Activated CD8-positive, alpha-beta memory T cell treated with anti-CD3 and anti-CD28 coated beads for 36 hours (primary cell): ENCODE measurements around the gene EFHC1. TPM values are rescaled to one million over a fixed set of nuclear protein-coding genes. Genes with fewer than 3 reads are reported as not detected.

ENCODE experiments used
- CTCF ChIA-PET: fragments of 350-600 bp; sonication (Branson Sonifier 250); formaldehyde crosslinking; loops from one replicate; lab custom pipeline; 2021; ENCODE audit warnings: antibody characterized with exemption; lab: Charles Lee
- POLR2A ChIA-PET: fragments of 350-600 bp; sonication (Branson Sonifier 250); formaldehyde crosslinking; loops from one replicate; lab custom pipeline; 2021; ENCODE audit warnings: antibody characterized with exemption; lab: Charles Lee
- total RNA-seq, 2 experiments: library from RNA; stranded (reverse); gene quantifications; one replicate each; pipeline ENCODE4 v1.2.3, GENCODE V29; 2021

EFHC1 gene
- total RNA-seq, 2 experiments from 2014 or later, result 2.6 to 3.2 TPM

DNA sequence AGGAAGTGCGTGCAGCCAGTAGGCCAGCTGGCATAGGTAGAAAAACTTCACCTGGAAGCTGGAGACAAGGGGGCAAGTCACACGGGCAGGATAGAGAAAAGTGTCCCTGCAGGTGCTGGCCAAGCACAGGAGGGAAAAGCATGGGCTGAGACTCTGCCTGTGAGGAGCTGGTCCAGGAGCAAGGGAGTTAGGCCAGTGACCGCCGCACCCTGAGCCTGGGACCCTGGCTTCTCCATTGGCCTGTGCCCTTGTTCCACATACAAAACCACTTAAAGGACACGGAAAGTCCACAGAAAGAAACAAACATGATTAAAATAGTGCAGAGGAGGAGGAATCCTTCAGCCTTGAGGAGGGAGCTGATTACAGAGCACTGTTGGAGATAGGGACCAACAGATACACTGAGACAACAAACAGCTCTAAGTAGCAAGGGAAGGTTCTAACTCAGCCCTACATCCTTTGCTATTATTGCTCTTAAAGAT lies 88.2 kb downstream of the EFHC1 start:
- POLR2A ChIA-PET, result no interaction called here
- CTCF ChIA-PET, result no interaction called here

DNA sequence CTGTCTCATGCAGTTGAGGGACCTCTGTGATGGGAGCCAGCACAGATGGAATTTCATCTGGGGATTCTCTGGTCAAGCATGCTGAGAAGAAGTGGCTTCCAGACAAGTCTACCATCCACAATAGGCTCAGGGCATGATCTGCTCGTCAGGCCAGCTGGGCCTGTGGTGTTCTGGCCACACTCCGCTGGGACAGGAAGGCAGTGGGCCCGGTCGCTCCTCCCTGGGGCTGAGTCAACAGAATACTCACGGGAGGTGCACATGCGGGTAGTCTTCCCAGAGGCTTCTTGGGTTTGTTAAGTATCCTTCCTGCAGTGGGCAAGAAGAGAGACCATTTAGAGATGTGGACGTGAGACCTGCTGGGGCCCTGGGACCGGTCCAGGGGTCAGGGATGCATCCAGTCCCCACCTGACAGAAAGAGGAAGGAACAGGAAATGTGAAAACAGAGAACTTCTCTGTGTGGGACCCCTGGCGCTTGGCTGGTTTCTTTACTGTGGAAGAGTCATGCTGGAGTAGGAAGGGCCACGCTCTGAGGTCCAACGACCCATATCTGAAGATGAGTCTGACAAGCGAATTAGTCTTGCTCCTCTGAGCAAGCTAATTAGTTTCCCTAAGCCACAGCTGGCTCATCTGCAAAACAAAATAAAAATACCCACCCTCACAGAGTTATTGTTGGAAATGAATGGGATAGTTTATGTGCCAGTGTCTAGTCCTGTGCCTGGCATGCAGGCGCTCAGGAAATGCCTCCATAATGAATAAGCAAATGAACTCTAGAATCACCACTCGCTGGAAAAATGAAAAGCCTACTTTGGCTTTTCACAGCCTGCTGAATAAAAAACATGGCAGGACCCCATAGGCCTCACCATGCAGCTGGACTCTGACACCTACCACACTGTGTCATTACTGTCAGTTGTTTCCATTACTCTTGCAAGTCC lies 89.4 kb downstream of the EFHC1 start:
- ChIA-PET POLR2A (no interaction called here), CTCF (no interaction called here)

DNA sequence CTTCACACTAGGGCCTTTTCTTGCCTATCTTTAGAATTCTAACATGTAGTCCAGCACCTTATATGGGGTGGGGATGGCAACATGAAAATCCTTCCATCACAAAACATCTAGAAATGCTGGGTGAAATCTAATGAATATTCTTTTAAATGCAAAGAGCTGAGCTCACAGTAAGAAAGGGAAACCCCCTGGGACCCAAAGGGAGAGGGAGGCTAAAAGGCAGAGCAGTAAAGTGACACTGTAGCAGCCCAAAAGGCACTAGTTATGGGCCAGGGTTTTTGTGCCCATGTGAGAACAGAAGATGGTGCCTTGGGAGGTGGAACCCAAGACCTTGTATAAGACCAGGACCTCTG lies 90.0 kb downstream of the EFHC1 start:
- ChIA-PET POLR2A (no interaction called here), CTCF (no interaction called here)

- CTCF ChIA-PET, result no interaction called here
- POLR2A ChIA-PET, result no interaction called here
Measured at GRCh38 chr6:52511163-52511562, 91.0 kb downstream of the EFHC1 start.

- POLR2A ChIA-PET, result no interaction called here
- CTCF ChIA-PET, result no interaction called here
Measured at GRCh38 chr6:52511572-52512151, 91.5 kb downstream of the EFHC1 start.

GRCh38 chr6:52512199-52512598 lies 92.1 kb downstream of the EFHC1 start:
- ChIA-PET POLR2A (no interaction called here), CTCF (no interaction called here)

DNA sequence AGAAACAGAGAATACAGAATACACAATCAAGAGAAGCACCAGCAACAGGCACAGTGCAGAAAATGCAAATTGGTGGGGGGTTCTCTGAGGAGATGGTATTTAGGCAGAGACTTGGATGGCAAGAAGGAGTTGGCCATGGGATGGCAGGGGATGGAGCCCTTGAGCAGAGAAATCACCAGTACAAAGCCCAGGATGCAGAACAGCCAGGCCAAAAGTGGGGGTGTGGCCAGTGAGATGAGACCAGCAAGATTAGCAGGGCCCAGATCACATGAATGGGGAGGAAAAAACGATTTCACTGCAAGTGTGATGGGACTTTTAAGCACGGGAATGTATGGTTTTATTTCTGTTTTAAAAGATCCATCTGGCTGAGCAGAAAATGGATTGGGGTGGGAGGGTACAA lies 93.3 kb downstream of the EFHC1 start:
- POLR2A ChIA-PET, result no interaction called here
- CTCF ChIA-PET, result no interaction called here

DNA sequence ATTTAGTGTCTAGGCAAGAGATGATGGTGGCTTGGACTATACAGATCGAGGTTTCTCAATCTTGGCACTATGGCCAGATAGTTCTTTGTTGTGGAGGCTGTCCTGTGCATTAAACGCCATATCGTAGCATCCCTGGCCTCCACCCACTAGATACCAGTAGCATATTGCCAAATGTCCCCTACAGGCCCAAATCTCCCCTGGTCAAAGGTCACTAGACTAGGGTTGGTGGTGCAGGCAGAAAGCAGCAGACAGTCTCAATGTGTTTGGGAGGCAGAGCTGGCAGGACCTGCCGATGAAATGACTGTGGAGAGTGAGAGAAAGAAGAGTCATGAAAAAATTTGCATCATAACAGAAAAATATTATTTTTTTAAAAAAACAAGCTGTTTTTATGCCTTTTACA lies 93.8 kb downstream of the EFHC1 start:
- POLR2A ChIA-PET, result no interaction called here
- CTCF ChIA-PET, result no interaction called here

DNA sequence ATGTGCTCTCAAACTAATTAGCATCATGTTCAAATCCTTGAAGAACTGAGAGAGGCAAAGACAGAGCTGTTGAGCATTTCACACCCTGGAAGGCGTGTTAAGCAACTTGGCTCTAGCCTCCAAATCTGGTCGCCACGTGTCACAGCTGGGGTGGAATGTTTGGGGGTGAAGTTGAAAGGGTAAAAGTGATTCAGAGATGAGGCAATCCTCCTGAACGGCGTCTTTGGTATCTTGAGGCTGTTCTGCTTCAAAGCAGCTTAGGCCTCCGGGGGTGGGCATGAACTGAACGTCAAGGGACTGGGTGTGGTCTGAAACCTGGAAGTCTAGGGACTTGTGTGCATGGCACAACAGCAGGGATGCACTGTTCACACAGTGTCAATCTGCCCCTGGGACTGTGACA lies 94.4 kb downstream of the EFHC1 start:
- ChIA-PET CTCF (no interaction called here), POLR2A (no interaction called here)

GRCh38 chr6:52515219-52515960 lies 95.2 kb downstream of the EFHC1 start:
- CTCF ChIA-PET, result no interaction called here
- POLR2A ChIA-PET, result no interaction called here

GRCh38 chr6:52516269-52516668 lies 96.1 kb downstream of the EFHC1 start:
- ChIA-PET CTCF (no interaction called here), POLR2A (no interaction called here)

DNA sequence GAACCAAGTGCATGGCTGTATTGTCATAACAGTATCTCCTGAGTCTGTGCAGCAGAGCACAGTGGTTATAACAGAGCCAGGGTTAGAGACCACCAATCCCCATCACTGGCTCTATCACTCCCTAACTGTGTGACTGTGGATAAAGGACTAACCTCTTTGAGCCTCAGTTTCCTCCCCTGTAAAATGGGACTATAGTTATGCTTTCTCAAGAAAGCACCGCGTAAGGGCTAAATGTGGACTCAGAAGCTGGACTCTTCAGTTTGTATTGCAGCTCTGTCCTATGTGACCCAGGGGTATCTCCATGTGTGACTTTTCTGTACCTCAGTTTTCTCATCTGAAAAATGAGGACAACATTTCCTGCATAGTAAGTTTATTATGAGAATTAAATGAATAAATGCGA lies 96.8 kb downstream of the EFHC1 start:
- ChIA-PET POLR2A (no interaction called here), CTCF (no interaction called here)

DNA sequence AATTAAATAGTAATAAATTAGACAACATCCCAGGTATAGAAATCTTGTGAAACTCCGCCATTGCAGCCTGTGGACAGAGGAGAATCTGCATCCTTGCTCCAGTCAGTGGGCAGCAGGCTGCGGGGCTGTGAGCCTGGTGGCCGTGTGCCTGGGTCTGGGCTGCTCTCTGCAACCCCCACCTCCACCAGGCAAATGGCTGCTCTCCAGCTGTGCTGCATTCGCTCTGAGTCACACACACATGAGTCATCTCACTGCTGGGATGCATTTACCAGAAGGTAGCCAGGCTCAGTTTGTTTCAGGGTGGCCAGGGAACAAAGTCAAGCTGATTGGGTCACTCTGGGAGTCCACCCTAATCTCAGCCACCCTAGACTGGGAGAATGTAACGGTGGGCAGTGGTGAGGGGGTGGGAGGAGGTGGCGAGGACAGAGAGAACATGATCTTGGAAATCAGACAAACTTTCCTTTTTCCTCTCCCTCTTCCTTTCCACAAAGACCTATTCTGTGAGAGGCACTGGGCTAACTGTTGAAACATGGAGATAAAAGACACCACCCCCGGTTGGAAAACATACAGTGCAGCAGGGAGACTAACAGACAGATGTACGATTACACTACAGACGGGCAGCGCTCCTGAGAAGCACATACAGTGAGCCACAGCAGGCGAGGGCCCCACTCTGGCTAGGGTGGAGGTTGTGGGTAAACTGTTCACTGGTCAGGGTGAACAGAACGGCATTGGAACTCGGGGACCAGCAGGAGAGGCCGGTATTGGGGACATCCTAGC lies 97.5 kb downstream of the EFHC1 start:
- ChIA-PET POLR2A (no interaction called here), CTCF (no interaction called here)

GRCh38 chr6:52518279-52518945 lies 98.3 kb downstream of the EFHC1 start:
- CTCF ChIA-PET, result no interaction called here
- POLR2A ChIA-PET, result no interaction called here

GRCh38 chr6:52519618-52520017 lies 99.5 kb downstream of the EFHC1 start:
- ChIA-PET POLR2A (no interaction called here), CTCF (no interaction called here)

DNA sequence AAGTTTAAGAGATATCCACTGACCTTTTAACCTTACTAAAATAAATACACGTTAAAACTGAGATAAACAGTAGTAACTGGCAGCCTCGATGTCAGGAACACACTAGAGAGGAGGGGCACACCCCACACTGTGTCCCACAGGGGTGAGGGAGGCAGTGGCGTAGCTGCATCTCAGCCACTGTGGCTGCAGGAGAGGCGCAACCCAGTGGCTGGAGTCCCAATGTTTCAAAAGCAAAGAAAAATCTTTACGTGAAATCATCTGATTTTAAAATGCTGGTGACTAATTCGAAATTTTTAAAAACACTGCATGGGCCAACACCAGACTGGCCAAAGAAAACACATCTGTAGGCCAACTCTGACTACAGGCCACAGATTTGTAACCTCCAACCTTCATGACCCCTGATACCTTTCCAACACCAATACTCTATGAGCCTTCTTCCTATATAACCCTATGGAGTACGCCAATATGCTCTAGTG lies 102.0 kb downstream of the EFHC1 start:
- ChIA-PET POLR2A (no interaction called here), CTCF (no interaction called here)

DNA sequence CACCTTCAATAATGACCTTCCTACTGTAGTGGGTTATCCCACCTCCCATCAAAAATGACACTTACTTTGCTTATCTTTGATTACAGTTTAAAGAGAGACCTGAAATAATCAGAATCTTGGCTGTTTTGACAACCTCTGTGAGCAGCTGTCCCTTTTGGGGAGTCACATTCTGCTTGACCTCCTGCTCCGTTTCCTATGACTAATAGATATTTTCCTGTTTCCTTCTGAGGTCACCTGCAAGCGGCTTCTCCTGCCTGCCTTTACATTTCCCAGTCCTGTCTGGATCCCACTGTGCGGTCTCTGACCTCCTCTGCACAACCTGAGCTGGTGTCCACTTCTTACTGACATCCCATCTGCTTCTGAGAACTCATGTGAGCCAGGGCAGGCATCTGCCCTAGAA lies 102.5 kb downstream of the EFHC1 start:
- POLR2A ChIA-PET, result no interaction called here
- CTCF ChIA-PET, result no interaction called here

- POLR2A ChIA-PET, result no interaction called here
- CTCF ChIA-PET, result no interaction called here
Measured at GRCh38 chr6:52523378-52524142, 103.4 kb downstream of the EFHC1 start.
